GM18868 (cell line): ENCODE data around the gene EQTN.

Source experiments
- ATAC-seq: cut with Tn5 transposase; IDR thresholded peaks from one replicate; pipeline ENCODE4 v1.9.1; 2021; ENCODE audit warnings: mild to moderate bottlenecking, moderate library complexity; ENCODE audit not compliant: unreplicated experiment

Gene EQTN

GRCh38 chr9:27297050-27297449 lies at the start of gene EQTN:
TSS of gene EQTN (minus strand) at chr9:27297150. CDS start at chr9:27297055, 95 bp downstream.
- no peak for ATAC-seq

- ATAC-seq, result no peak
Observed at GRCh38 chr9:27344776-27345175, 47.8 kb upstream of the EQTN start.

GRCh38 chr9:27341545-27342294 lies 44.8 kb upstream of the EQTN start:
- ATAC-seq, result no peak

GRCh38 chr9:27340961-27341511 lies 44.1 kb upstream of the EQTN start:
- no peak for ATAC-seq

- no peak for ATAC-seq
Observed at GRCh38 chr9:27340285-27340674, 43.3 kb upstream of the EQTN start.

- ATAC-seq, result no peak
Observed at GRCh38 chr9:27339661-27340284, 42.8 kb upstream of the EQTN start.

- no peak for ATAC-seq
Observed at GRCh38 chr9:27338527-27338903, 41.6 kb upstream of the EQTN start.

GRCh38 chr9:27337833-27338526 lies 41.0 kb upstream of the EQTN start:
- ATAC-seq, result no peak

- ATAC-seq, result no peak
Observed at GRCh38 chr9:27337236-27337635, 40.3 kb upstream of the EQTN start.

GRCh38 chr9:27336829-27337228 lies 39.9 kb upstream of the EQTN start:
- no peak for ATAC-seq

GRCh38 chr9:27336126-27336525 lies 39.2 kb upstream of the EQTN start:
- no peak for ATAC-seq

GRCh38 chr9:27335075-27335474 lies 38.1 kb upstream of the EQTN start:
- ATAC-seq, result no peak

GRCh38 chr9:27333241-27334052 lies 36.5 kb upstream of the EQTN start:
- peak; percentile 81 for ATAC-seq

GRCh38 chr9:27331393-27331792 lies 34.4 kb upstream of the EQTN start:
- no peak for ATAC-seq

GRCh38 chr9:27329291-27329690 lies 32.3 kb upstream of the EQTN start:
- ATAC-seq, result no peak

- no peak for ATAC-seq
Observed at GRCh38 chr9:27328483-27328882, 31.5 kb upstream of the EQTN start.

- no peak for ATAC-seq
Observed at GRCh38 chr9:27311184-27311583, 14.2 kb upstream of the EQTN start.

- ATAC-seq, result no peak
Observed at GRCh38 chr9:27310582-27310981, 13.6 kb upstream of the EQTN start.

GRCh38 chr9:27308691-27309390 lies 11.9 kb upstream of the EQTN start:
- ATAC-seq, result no peak

- ATAC-seq, result no peak
Observed at GRCh38 chr9:27304521-27304920, 7.6 kb upstream of the EQTN start.
